ENCODE measurements around the gene LCNL1.

The LCNL1 gene

DNA sequence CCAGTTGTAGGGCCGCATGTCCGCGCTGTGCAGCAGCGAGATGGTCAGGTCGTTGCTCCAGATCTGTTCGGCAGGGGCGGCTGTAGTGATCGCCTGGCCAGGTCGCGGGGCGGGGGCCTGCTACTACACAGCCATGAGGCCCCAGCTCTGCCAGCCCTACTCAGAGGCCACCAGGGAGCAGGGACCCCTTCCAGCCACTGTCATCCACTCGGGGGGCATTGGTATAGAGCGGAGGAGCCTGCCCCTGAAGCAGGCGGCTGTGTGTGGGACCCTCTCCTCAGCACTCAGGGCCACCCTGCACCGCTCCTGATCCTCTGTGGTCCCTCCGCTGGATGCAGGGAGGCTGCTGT lies 39.9 kb upstream of the LCNL1 start:
- H3K4me3 ChIP-seq (ENCODE audit: low read length in 2 of 2), result peak overlapping the region in 1 of 2 donors; percentile 92
- no CpG with 5 or more reads among the region's 16 CpGs for WGBS, 2 donors (ENCODE audit: extremely low coverage in 2 of 2, insufficient read length in 2 of 2, insufficient replicate concordance in 1 of 2)
- no peak for DNase-seq (ENCODE audit: low spot score)

DNA sequence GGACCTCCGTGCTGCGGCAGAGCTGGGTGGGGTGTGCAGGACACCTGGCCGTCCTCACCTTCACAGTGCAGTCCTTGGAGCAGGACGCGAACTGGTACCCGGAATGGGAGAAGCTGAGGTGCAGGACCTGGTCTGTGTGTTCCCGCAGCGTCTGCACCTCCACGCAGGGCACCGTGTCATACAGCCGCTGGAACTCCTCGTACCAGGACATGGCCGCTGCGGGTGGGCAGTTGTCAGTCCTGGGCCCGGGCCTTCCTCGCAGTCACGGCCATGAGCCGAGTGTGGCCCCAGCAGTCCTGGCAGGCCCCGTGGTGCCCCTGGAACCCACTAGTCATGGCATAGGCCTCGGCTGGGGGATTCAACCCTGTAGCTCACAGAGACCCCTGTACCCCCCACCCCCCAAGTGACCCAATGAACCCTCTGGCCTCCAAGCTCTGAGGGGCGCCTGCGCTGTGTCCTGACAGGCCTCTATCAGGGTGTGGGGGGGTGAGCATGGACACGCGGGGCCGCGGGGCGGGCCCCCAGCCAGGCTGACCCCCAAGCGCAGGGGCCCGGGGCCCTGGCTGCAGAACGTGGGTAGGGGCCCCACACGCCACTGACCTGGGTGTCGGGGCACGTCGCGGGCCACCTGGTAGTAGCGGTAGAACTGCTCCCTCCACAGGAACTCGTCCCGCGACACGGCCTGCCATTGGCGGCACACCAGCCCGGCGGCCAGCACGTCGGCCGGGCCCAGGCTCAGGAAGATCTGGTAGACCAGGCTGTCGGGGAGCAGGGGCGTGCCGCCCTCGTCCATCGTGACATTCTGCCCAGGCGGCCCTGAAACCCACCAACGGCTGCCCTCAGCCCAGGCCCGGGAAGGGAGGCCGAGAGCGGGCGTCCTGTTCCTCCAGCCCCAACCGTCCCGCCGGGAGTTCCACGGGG lies 39.2 kb upstream of the LCNL1 start:
- H3K27ac ChIP-seq (replicated peaks; ENCODE audit: low read length), result peak overlapping the region; percentile 72
- H3K36me3 ChIP-seq (replicated peaks in 1 of 2; ENCODE audit: control insufficient read depth in 2 of 2, insufficient read depth in 2 of 2, low read length in 2 of 2), result peaks cover 35 to 46% of the 10 kb centered on the region in 2 donors
- DNase-seq (ENCODE audit: low spot score), result no peak

More for the DNA sequence above, 39.9 kb upstream of the LCNL1 start:
- Histone ChIP-seq H3K4ac (ENCODE audit: low read length) (no peak overlapping the region), H4K91ac (ENCODE audit: low read depth, low read length, poor library complexity) (no peak overlapping the region), H3K23ac (ENCODE audit: low read depth, low read length, poor library complexity) (peak overlapping the region; percentile 97), H3K79me1 (ENCODE audit: low read depth, low read length) (peaks cover 21% of the 10 kb centered on the region), H2BK15ac (ENCODE audit: low read length) (no peak overlapping the region), H2BK120ac (ENCODE audit: low read depth, low read length) (no peak overlapping the region), H3K36me3 (replicated peaks in 1 of 2; ENCODE audit: control insufficient read depth in 2 of 2, insufficient read depth in 2 of 2, low read length in 2 of 2) (peaks cover 37 to 47% of the 10 kb centered on the region in 2 donors), H2AFZ (ENCODE audit: low read length) (no peak overlapping the region), H3K4me1 (ENCODE audit: control insufficient read depth in 2 of 2, insufficient read depth in 1 of 2, low read depth in 1 of 2, low read length in 2 of 2) (peaks cover 8% of the 10 kb centered on the region in 2 donors), H2AK5ac (ENCODE audit: low read depth, low read length) (peak overlapping the region; percentile 37), H3K18ac (ENCODE audit: low read length) (no peak overlapping the region), H3K27ac (replicated peaks; ENCODE audit: low read length) (no peak overlapping the region), H4K8ac (ENCODE audit: low read depth, low read length) (peak overlapping the region; percentile 92), H3K4me2 (ENCODE audit: insufficient read depth, low read length, poor library complexity, severe bottlenecking) (no peak overlapping the region), H3K9me3 (replicated peaks in 1 of 2; ENCODE audit: control insufficient read depth in 2 of 2, insufficient read depth in 1 of 2, low read depth in 1 of 2, low read length in 2 of 2) (peaks cover 0 to 2% of the 10 kb centered on the region in 2 donors), H2BK12ac (ENCODE audit: low read length) (no peak overlapping the region), H2BK5ac (ENCODE audit: low read length) (peak overlapping the region; percentile 75), H3K27me3 (ENCODE audit: control insufficient read depth in 3 of 3, insufficient read depth in 3 of 3, low read depth in 1 of 3, low read length in 3 of 3) (no peaks in the 10 kb centered on the region), H3K14ac (ENCODE audit: low read length) (no peak overlapping the region), H3K9ac (ENCODE audit: low read depth, low read length, poor library complexity) (peak overlapping the region; percentile 70)

DNA sequence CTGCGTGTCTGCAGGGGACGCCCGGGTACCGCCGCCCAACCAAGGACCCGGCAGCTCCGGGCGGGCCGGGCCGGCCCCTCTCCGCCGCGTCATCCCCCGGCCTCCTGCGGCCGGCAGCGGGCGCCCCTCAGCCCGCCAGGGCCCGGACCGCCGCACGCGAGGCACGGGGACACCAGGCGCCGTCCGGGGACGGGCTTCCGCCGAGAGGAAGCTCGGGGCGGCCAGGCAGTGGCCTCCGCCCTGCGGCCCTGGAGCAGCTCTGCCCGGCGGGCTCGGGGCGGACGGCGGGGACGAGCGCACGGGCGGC lies 38.6 kb upstream of the LCNL1 start:
- Histone ChIP-seq H4K8ac (ENCODE audit: low read depth, low read length) (peak overlapping the region; percentile 17), H2BK5ac (ENCODE audit: low read length) (peak overlapping the region; percentile 87), H3K9me3 (replicated peaks in 1 of 2; ENCODE audit: control insufficient read depth in 2 of 2, insufficient read depth in 1 of 2, low read depth in 1 of 2, low read length in 2 of 2) (peaks cover 0 to 2% of the 10 kb centered on the region in 2 donors), H3K4ac (ENCODE audit: low read length) (no peak overlapping the region), H3K4me1 (ENCODE audit: control insufficient read depth in 2 of 2, insufficient read depth in 1 of 2, low read depth in 1 of 2, low read length in 2 of 2) (peaks cover 9% of the 10 kb centered on the region in 2 donors), H4K91ac (ENCODE audit: low read depth, low read length, poor library complexity) (no peak overlapping the region), H3K27me3 (ENCODE audit: control insufficient read depth in 3 of 3, insufficient read depth in 3 of 3, low read depth in 1 of 3, low read length in 3 of 3) (no peaks in the 10 kb centered on the region), H2AK5ac (ENCODE audit: low read depth, low read length) (peak overlapping the region; percentile 84), H3K36me3 (replicated peaks in 1 of 2; ENCODE audit: control insufficient read depth in 2 of 2, insufficient read depth in 2 of 2, low read length in 2 of 2) (peaks cover 34 to 43% of the 10 kb centered on the region in 2 donors), H3K4me3 (ENCODE audit: low read length in 2 of 2) (peak overlapping the region; percentile 92 to 96), H3K4me2 (ENCODE audit: insufficient read depth, low read length, poor library complexity, severe bottlenecking) (peak overlapping the region; percentile 91), H3K79me1 (ENCODE audit: low read depth, low read length) (peaks cover 20% of the 10 kb centered on the region), H3K23ac (ENCODE audit: low read depth, low read length, poor library complexity) (peak overlapping the region; percentile 97), H2AFZ (ENCODE audit: low read length) (peak overlapping the region; percentile 84), H3K18ac (ENCODE audit: low read length) (peak overlapping the region; percentile 97), H3K9ac (ENCODE audit: low read depth, low read length, poor library complexity) (peak overlapping the region; percentile 97), H3K27ac (replicated peaks; ENCODE audit: low read length) (peak overlapping the region; percentile 72), H2BK15ac (ENCODE audit: low read length) (no peak overlapping the region), H3K14ac (ENCODE audit: low read length) (peak overlapping the region; percentile 82), H2BK120ac (ENCODE audit: low read depth, low read length) (no peak overlapping the region), H2BK12ac (ENCODE audit: low read length) (no peak overlapping the region)
- DNase-seq (ENCODE audit: low spot score), result no peak
- no CpG with 5 or more reads among the region's 45 CpGs for WGBS, 2 donors (ENCODE audit: extremely low coverage in 2 of 2, insufficient read length in 2 of 2, insufficient replicate concordance in 1 of 2)

More for the DNA sequence above, 39.2 kb upstream of the LCNL1 start:
- no peak overlapping the region for H3K4ac ChIP-seq (ENCODE audit: low read length)
- H4K91ac ChIP-seq (ENCODE audit: low read depth, low read length, poor library complexity), result no peak overlapping the region
- peak overlapping the region; percentile 92 to 96 for H3K4me3 ChIP-seq (ENCODE audit: low read length in 2 of 2)
- peak overlapping the region; percentile 43 for H4K8ac ChIP-seq (ENCODE audit: low read depth, low read length)
- H2BK120ac ChIP-seq (ENCODE audit: low read depth, low read length), result no peak overlapping the region
- peak overlapping the region; percentile 84 for H2AFZ ChIP-seq (ENCODE audit: low read length)
- WGBS, 2 donors (ENCODE audit: extremely low coverage in 2 of 2, insufficient read length in 2 of 2, insufficient replicate concordance in 1 of 2), result no CpG with 5 or more reads among the region's 61 CpGs
- no peak overlapping the region for H2BK15ac ChIP-seq (ENCODE audit: low read length)
- H3K14ac ChIP-seq (ENCODE audit: low read length), result peak overlapping the region; percentile 84
- H3K4me1 ChIP-seq (ENCODE audit: control insufficient read depth in 2 of 2, insufficient read depth in 1 of 2, low read depth in 1 of 2, low read length in 2 of 2), result peaks cover 8% of the 10 kb centered on the region in 2 donors
- peak overlapping the region; percentile 97 for H3K9ac ChIP-seq (ENCODE audit: low read depth, low read length, poor library complexity)
- peak overlapping the region; percentile 91 for H3K4me2 ChIP-seq (ENCODE audit: insufficient read depth, low read length, poor library complexity, severe bottlenecking)
- H2BK5ac ChIP-seq (ENCODE audit: low read length), result peak overlapping the region; percentile 87
- H3K18ac ChIP-seq (ENCODE audit: low read length), result peak overlapping the region; percentile 97
- H3K79me1 ChIP-seq (ENCODE audit: low read depth, low read length), result peaks cover 20% of the 10 kb centered on the region
- H2BK12ac ChIP-seq (ENCODE audit: low read length), result peak overlapping the region; percentile 41
- H3K27me3 ChIP-seq (ENCODE audit: control insufficient read depth in 3 of 3, insufficient read depth in 3 of 3, low read depth in 1 of 3, low read length in 3 of 3), result no peaks in the 10 kb centered on the region
- H3K9me3 ChIP-seq (replicated peaks in 1 of 2; ENCODE audit: control insufficient read depth in 2 of 2, insufficient read depth in 1 of 2, low read depth in 1 of 2, low read length in 2 of 2), result peaks cover 0 to 2% of the 10 kb centered on the region in 2 donors
- H3K23ac ChIP-seq (ENCODE audit: low read depth, low read length, poor library complexity), result peak overlapping the region; percentile 97
- H2AK5ac ChIP-seq (ENCODE audit: low read depth, low read length), result peak overlapping the region; percentile 84
